GM19455 (cell line): ENCODE measurements around the gene SMIM10L2A.
"Not testable (repeated sequence)": the region's sequence is repeated elsewhere in the genome, so short reads cannot be mapped to it uniquely, and the experiment has no call there.

Experiments used
- ATAC-seq: cut with Tn5 transposase; IDR thresholded peaks from one replicate; pipeline ENCODE4 v1.9.1; 2021; ENCODE audit not compliant: unreplicated experiment

SMIM10L2A gene

DNA sequence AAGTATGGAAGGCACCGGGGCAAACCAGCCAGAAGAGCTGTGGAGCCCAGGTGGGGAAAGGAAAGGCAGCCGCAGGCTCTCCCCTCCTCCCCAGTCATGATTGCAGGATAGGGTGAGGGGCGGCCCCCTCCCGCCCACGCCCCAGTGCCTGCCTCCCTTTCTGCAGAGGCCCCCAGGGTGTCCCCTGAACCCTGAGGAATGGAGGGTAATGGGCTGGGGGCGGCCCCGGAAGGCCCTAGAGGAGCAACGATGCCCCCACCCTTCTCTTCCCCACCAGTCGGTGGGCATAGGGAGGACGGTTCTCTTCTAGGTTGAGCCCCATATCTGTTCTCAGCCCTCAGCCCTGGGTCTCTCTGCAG, 1.0 kb downstream of the SMIM10L2A start:
- not testable (repeated sequence) for ATAC-seq

DNA sequence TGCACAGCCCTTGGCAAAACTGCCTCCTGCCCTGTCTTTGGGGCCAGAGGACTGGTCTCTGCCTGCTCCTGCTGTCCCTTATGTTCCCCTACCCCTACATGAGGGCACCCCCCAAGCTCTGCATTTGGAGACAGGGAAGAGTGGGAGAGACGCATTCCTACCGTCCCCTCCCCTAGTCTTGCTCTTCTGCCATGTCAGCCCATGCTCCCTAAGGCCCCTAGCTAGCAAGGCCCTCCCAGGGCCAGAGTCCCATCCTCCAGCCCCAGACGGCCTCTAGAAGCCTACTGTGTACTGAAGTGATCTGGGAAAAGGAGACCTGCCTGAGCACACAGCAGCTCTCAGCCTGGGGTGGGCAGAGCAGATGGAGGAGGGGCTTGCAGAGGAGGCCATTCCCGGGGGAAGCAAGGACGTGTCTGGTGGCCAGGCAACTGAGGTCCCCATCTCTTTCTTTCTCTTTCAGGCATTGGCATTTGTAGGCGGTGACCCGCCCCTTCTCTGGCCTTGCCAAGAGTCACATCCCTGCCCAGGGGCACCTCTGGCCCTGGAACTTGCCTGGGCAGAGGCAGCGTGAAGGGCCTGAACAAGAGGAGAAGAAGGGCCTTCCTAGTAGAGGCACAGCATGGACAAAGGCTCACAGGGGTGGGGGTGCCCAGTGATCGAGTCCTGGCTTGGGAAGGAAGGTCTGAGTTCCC, 1.6 kb downstream of the SMIM10L2A start:
- not testable (repeated sequence) for ATAC-seq

DNA sequence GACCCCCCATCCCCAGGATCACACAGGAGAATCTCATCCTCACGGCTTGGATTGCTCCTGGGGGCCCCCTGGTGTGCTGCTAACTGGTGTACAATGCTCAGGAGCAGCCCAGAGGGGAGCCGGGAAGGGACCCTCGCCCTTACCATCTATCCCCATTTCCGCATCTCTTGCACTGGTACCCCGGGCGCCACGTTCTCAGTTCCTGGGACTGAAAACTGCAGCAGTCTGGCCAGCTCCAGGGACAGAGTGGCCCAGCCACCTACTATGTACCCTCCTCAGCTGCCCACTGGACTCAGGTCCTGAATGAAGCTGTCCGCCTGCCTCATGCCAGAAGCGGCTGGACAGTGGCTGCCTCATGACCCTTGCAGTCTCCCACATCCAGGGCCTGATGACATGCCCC, 2.7 kb downstream of the SMIM10L2A start:
- ATAC-seq, result no peak

DNA sequence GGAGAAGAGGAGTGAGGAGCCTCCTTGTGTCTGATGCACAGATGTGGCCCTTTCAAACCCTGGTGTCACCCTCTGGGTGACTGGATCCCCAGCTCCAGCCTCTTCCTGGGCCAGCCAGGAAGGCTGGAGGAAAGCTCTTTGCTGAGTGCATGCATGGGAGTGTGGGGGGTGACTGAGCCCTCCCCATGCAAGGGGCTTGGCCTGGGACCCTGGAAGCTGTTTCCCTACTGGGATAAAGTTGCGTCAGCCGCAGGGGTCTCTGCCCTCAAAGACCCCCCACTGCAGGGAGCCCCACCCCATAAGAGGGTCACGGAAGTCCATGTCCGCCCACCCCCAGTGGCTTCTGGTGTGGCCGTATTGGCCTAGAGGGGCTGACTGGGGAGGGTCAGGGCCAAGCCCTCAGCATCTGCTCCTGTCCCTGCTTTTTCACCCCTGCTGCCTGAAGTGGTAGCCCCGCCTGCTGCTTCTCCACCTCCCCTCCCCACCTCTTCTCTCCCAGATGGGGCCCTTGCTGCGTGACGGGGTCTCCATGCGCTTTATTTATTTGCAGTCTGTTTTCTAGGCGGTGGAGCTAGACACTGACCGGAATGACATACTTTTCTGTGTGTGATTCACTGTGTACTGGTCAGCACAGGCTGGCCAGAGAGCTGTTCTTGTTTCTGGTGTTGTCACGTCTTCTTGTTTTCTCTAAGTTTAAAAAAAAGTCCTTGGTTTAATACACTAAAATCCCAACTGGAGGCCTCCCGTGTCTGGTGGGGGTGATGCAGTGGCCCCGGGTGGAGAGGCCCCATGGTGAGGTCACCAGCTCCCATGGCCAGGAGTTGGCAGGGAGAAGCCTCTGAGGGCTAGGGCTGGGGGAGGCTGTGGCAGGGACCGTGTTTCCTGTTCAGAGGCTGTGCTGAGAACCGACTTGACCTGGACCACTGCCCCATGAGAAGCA, 3.6 kb downstream of the SMIM10L2A start:
- no peak for ATAC-seq

DNA sequence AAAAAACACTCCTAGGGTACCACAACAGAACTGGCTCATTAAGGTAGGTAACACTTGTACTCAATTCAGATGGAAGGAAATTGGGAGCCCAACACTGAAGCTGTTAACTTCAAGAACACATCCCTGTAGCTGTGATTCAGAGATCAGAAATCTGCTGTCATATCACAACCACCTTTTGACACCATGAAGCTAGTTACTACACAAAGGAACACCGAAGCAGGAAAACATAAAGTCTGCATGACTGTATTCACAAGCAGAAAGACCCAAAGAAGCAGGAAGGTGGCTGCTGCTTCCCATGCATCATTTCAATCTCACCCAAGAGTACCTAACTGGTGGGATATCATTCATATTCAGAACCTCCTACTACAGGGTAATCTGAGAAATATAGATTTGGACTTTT, 7.7 kb downstream of the SMIM10L2A start:
- no peak for ATAC-seq

DNA sequence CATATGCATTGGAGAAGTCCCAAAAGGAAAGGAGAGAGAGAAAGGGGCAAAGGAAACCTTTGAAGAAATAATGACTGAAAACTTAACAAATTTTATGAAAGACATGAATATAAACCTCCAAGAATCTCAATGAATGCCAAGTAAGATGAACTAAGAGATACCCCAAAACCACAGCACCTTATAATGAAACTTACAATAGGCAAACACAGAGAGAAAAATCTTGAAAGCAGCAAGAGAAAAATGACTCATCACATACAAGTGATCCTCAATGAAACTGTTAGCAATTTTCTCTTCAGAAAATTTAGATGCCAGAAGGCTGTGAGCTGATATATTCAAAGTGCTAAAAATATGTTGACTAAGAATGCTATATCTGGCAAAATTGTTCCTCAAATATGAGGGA, 10.1 kb downstream of the SMIM10L2A start:
- no peak for ATAC-seq

DNA sequence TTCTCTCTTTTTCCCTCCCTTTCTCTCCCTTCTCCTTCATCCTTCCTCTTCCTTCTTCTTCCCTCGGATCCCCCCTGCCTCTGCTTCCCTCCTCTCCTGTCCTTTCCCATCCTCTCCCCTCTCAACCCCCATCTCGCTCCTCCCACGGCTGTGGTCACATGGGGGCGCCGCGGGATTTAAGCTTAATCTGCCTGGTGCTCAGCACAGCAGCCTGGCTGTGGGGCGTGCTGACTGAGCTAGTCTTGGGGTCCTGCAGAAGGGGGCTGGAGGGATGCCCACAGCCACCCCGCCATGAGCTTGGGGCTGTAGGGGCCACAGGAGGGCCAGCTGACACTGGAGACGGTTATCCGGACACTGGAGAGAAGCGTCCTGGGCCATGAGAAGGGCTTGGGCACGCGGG, 10.7 kb downstream of the SMIM10L2A start:
- ATAC-seq, result no peak

DNA sequence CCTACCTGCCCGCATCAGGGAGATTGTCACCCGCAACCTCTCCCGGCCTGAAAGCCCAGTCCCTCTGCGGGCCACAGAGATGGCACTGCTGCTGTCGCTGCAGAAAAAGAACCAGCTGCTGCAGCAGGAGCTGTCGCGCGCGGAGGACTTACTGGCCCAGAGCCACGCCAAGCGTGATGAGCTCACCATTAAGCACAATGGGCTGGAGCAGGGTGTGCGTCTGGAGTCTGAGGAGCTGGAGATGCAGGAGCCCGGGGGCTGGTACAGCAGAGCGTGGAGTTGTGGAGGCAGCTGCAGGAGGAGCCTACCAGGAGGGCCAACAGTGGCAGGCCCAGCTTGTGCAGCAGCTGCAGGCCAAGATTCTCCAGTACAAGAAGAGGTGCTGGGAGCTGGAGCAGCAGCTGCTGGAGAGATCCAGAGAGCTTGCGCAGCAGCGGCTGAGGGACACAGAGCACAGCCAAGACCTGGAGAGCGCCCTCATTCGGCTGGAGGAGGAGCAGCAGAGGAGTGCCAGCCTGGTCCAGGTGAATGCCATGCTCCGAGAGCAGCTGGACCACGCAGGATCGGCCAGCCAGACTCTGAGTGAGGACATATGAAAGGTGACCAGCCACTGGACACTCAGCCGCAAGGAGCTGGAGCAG, 11.3 kb downstream of the SMIM10L2A start:
- no peak for ATAC-seq

DNA sequence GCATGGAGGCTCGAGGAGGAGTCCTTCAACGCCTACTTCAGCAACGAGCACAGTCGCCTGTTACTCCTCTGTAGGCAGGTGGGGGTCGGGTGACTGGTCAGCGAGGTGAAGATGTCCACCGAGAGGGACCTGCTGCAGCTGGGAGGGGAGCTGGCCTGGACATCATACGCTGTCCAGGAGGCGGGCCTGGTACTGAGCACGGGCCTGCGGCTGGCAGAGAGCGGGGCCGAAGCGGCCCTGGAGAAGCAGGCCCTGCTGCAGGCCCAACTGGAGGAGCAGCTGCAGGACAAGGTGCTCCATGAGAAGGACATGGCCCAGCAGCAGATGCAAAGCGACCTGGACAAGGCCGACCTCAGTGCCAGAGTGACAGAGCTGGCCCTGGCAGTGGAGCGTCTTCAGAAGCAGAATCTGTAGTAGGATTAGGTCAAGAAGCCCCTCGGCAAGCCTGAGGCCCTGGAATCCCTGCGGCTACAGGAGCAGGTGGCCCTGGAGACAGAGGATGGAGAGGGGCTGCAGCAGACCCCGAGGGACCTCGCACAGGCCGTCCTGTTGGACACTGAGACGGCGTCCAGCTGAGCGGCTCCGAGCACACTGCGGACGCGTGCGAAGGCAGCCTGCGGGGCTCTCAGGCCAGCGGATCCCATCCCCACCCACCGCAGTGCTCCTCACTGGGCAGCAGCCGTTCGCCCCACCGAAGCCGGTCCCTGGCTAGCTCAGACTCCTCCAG, 11.9 kb downstream of the SMIM10L2A start:
- ATAC-seq, result no peak

DNA sequence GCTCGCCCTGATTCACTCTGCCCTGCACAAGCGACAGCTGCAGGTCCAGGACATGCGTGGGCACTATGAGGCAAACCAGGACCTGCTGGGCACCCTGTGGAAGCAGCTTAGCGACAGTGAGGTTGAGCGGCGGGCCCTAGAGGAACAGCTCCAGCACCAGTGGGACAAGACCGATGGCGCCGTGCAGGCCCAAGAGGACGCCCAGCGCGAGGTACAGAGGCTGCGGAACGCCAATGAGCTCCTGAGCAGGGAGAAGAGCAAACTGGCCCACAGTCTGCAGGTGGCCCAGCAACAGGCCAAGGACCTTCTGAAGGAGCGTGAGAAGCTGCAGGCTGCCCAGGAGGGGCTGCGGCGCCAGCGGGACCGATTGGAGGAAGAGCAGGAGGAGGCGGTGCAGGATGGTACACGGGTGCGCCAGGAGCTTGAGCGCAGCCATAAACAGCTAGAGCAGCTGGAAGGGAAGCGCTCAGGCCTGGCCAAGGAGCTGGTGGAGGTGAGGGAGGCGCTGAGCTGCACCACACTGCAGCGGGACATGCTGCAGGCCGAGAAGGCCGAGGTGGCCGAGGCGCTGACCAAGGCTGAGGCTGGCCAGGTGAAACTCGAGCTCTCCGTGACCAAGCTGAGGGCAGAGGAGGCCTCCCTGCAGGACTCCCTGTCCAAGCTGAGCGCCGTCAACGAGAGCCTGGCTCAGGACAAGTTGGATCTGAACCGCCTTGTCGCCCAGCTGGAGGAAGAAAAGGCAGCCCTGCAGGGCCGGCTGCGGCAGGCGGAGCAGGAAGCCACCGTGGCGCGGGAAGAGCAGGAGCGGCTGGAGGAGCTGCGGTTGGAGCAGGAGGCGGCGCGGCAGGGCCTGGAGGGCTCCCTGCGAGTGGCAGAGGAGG, 12.8 kb downstream of the SMIM10L2A start:
- no peak for ATAC-seq

DNA sequence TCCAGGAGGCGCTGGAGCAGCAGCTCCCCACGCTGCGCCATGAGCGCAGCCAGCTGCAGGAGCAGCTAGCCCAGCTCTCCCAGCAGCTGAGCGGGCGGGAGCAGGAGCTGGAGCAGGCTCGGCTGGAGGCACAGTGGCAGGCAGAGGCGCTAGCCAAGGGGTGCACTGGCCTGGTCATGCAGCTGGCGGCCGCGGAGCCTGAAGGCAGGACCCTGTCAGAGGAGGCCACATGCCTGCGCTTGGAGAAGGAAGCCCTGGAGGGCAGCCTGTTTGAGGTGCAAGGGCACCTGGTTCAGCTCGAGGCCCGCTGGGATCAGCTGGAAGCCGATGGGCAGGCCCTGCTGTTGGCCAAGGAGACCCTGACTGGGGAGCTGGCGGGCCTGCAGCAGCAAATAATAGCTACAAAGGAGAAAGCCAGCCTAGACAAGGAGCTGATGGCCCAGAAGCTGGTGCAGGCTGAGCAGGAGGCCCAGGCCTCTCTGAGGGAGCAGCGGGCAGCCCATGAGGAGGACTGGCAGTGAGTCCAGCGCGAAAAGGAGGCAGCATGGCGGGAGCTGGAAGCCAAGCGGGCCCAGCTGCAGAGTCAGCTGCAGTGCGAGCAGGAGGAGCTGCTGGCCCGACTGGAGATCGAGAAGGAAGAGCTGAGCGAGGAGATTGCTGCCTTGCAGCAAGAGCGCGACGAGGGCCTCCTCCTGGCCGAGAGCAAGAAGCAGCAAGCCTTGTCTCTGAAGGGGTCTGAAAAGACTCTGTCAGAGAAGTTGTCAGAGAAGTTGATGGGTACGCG, 13.6 kb downstream of the SMIM10L2A start:
- ATAC-seq, result no peak

DNA sequence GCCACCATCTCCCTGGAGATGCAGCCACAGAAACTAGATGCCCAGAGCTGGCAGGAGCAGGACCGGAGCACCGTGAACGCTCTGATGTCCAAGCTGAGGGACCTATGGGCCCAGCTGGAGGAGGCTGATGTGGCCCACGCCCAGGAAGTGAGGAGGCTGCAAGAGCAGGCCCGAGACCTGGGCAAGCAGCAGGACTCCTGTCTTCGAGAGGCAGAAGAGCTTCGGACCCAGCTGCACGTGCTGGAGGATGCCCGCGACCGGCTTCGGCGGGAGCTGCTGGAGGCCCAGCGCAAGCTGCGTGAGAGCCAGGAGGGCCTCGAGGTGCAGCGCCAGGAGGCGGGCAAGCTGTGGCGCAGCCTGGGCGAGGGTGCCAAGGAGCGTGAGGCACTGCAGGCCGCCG, 14.2 kb downstream of the SMIM10L2A start:
- ATAC-seq, result no peak

DNA sequence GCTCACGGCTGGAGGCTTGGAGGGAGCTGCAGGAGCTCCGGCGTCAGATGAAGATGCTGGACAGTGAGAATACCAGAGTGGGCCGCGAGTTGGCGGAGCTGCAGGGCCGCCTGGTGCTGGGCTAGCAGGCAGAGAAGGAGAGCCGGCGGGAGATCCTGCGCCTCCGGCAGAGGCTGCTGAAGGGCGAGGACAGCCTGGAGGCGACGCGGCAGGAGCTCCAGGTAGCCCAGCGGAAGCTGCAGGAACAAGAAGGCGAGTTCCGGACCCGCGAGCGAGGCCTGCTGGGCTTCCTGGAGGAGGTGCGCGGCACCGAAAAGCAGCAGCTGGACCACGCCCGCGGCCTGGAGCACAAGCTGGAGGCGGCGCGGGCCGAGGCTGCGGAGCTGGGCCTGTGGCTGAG, 14.7 kb downstream of the SMIM10L2A start:
- ATAC-seq, result no peak

DNA sequence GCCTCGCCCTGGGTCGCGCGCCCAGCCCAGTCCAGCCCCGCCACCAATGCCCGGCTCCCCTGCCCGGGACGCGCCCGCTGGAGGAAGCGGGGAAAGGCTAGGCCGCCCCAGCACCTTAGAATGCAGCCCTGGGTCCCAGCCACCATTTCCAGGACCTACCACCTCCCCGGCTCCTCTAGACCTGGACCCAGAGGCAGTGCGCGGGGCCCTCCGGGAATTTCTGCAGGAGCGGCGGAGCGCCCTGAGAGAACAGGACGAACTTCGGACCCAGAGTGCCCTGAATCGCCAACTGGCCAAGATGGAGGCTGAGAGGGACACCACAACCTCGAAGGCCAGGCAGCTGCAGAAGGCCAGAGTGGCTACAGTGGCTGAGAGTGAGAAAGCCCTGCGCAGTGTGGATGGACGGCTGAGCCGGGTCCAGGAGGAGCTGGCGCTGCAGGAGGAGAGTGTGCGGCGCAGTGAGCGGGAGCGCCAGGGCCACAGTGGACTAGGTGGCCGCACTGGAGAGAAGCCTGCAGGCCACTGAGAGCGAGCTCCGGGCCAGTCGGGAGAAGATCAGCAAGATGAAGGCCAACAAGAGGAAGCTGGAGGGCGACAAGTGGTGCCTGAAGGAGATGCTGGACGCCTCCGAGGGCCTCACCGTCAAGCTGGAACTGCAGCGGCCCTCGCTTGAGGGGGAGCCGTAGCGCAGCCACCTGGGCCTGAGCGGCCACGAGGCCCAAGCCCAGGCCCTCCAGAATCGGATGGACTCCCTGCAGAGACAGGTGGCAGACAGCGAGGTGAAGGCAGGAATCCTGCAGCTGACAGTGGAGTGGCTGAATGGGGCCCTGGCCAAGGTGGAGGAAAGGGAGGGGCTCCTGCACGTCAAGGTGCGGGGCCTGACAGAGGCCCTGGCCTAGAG, 15.5 kb downstream of the SMIM10L2A start:
- ATAC-seq, result no peak

DNA sequence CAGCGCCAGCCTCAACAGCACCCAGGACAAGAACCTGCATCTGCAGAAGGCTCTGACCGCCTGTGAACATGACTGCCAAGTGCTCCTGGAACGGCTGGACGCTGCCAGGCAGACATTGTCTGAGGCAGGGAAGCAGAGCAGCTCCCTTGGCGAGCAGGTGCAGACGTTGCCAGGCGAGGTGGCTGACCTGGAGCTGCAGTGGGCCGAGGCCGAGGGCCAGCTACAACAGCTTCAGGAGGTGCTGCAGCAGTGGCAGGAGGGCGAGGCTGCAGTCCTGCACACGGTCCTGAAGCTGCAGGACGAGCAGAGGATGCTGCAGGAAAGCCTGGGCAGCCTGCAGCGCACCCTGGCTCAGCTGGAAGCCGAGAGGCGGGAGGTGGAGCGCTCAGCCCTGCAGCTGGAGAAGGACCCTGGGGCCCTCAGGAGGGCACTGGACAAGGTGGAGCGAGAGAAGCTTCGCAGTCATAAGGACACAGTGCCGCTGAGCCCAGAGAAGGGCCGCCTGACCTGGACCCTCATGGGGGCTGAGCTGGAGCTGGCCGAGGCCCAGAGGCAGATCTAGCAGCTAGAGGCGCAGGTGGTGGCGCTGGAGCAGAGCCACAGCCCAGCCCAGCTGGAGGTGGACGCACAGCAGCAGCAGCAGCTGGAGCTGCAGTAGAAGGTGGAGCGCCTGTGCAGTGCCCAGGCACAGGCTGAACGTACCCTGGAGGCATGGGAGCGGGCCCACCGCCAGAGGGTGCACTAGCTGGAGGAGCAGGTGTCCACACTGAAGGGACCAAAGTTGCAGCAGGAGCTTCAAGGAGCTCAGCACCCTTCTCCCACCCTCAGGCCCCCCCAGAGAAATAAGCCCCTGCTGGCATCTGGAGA, 16.4 kb downstream of the SMIM10L2A start:
- no peak for ATAC-seq

DNA sequence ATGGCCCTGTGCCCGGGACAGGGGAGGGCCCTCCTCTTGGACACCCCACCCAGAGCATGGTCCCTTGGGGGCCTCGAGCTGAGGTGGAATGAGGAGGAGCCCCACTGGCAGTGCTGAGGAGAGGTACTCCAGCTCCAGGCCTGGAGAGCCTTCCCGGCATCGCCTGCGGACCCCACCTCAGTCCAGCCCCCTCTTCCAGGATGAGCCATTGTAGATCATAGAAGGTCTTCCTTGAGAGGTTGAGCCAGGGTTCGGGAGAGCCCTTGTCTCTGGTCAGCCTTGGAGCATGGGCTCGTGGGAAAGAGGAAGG, 16.9 kb downstream of the SMIM10L2A start:
- ATAC-seq, result no peak

DNA sequence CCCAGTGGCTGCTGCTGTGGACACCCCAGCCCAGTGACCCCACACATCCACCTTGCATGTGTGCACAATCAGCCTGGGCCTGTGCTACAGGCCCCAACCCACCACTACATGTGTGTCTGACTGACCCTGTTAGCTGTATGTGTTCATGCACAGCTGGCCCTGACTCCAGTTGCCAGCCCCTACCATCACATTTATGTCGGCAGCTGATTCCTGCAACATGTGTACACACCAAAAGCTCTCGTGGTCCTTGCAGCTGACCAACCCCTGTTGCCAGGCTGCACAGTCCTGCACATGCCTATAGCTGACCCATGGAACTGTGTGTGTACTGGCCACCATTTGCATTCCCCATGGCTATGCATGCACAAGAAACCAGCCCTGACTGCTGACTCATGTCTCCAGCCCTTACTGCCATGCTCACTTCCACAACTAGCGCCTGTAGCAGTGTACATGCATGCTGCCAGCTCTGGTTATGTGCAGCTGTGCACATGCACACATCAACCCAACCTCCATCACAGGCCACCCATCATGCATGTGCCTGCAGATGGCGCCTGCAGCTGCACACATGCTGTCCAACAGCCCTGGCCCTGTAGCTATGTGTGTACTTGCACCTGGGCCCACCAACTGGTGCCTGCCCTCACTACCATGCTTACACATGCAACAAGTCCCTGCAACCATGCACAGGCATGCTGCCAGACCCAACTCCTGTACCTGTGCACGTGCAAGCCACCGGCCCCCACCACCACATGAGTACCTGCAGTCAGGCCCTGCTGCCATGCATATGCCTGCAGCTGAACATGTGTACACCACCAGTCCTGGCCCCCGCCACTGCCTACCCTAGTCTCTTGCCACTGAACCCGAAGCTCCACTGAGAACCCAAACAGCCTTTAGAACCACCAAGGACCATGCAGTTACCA, 28.1 kb downstream of the SMIM10L2A start:
- no peak for ATAC-seq
